Left hindlimb (tissue), 1 donor: ENCODE measurements around the gene CABP1.

Source experiments
- DNase-seq: peaks from one replicate; pipeline ENCODE4 v3.0.0-alpha.2; 2018

CABP1 gene

GRCh38 chr12:120640861-120641833 is 721 bp downstream of the CABP1 start:
- DNase-seq = peak; percentile 67

- DNase-seq = no peak
These were observed 1.7 kb downstream of the CABP1 start for GRCh38 chr12:120642121-120642520.

- DNase-seq = no peak
These were observed 2.4 kb downstream of the CABP1 start for GRCh38 chr12:120642826-120643225.

GRCh38 chr12:120643574-120643973 is 3.1 kb downstream of the CABP1 start:
- no peak for DNase-seq

GRCh38 chr12:120646044-120646443 is 5.6 kb downstream of the CABP1 start:
- DNase-seq = no peak

- no peak for DNase-seq
These were observed 6.9 kb downstream of the CABP1 start for GRCh38 chr12:120647375-120647755.

- peak; percentile 59 for DNase-seq
These were observed 9.2 kb downstream of the CABP1 start for GRCh38 chr12:120649442-120650232.

GRCh38 chr12:120650233-120650690 is 9.8 kb downstream of the CABP1 start:
- DNase-seq = no peak

- no peak for DNase-seq
These were observed 11.4 kb downstream of the CABP1 start for GRCh38 chr12:120651821-120652220.

GRCh38 chr12:120652656-120653435 is 12.4 kb downstream of the CABP1 start:
- no peak for DNase-seq

- no peak for DNase-seq
These were observed 13.2 kb downstream of the CABP1 start for GRCh38 chr12:120653611-120654010.

- DNase-seq = peak; percentile 55
These were observed 14.2 kb downstream of the CABP1 start for GRCh38 chr12:120654656-120655055.

GRCh38 chr12:120656008-120656407 is 15.6 kb downstream of the CABP1 start:
- DNase-seq = no peak

- no peak for DNase-seq
These were observed 18.1 kb downstream of the CABP1 start for GRCh38 chr12:120658286-120659150.

GRCh38 chr12:120659151-120659525 is 18.7 kb downstream of the CABP1 start:
- no peak for DNase-seq

GRCh38 chr12:120661432-120661831 is 21.0 kb downstream of the CABP1 start:
- DNase-seq = no peak

- DNase-seq = no peak
These were observed 22.5 kb downstream of the CABP1 start for GRCh38 chr12:120662879-120663278.

GRCh38 chr12:120663741-120664140 is 23.3 kb downstream of the CABP1 start:
- no peak for DNase-seq

GRCh38 chr12:120666571-120667390 is 26.4 kb downstream of the CABP1 start:
- DNase-seq = no peak

- DNase-seq = no peak
These were observed 27.9 kb downstream of the CABP1 start for GRCh38 chr12:120668091-120668867.
